SK-N-DZ (cell line): ENCODE results near the gene CCDC57. TPM values are rescaled to one million over a fixed set of nuclear protein-coding genes. Genes with fewer than 3 reads are reported as not detected.
"Not testable (repeated sequence)": the region's sequence is repeated elsewhere in the genome, so short reads cannot be mapped to it uniquely, and the experiment has no call there.

Source experiments
- DNase-seq: peaks from one replicate; pipeline ENCODE4 v3.0.0-alpha.2; 2015; ENCODE audit warnings: low spot score
- polyA plus RNA-seq, 2 experiments: library from polyadenylated mRNA; depleted of rRNA; stranded (reverse); fragments of >200 nt; gene quantifications; 2 replicates each; pipeline ENCODE4 v1.2.3, GENCODE V29; 2014

Gene CCDC57, protein sequence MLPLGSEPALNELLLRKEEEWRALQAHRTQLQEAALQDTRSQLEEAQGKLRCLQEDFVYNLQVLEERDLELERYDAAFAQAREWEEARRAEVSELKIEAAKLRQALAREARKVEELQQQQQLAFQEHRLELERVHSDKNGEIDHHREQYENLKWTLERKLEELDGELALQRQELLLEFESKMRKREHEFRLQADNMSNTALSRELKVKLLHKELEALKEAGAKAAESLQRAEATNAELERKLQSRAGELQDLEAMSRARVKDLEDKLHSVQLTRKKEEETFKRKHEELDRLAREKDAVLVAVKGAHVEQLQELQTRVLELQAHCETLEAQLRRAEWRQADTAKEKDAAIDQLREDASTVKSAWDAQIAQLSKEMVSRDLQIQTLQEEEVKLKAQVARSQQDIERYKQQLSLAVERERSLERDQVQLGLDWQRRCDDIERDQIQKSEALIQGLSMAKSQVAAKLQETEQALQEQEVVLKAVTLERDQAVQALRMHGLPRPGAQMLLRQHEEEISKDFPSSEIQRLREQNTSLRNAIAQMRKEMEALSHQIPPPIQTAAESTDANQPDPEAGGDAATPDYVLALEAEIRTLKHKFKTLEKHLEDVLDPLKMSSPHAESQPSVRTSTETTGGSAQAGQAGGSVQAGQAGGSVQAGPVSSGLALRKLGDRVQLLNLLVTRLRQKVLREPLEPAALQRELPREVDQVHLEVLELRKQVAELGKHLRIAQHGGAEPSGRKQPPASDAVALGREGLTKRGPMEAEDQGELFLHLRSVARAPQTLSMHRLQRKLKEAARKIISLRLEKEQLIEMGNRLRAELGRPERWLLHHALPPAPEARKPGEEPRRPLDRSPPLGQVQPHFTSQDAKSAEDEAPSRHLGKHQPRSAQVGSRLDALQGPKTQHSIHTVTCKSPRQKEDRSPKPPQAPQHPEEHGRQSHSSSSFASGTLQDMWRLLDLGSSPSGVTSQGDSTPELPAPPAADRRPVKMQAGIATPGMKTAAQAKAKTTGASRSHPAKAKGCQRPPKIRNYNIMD
- 13.0 and 24.1 TPM in 2 replicates for polyA plus RNA-seq (2014; cell fraction: cytosol; rRNA removed)
- polyA plus RNA-seq (2014; cell fraction: nucleus; rRNA removed), result 39.5 and 75.5 TPM in 2 replicates

DNA sequence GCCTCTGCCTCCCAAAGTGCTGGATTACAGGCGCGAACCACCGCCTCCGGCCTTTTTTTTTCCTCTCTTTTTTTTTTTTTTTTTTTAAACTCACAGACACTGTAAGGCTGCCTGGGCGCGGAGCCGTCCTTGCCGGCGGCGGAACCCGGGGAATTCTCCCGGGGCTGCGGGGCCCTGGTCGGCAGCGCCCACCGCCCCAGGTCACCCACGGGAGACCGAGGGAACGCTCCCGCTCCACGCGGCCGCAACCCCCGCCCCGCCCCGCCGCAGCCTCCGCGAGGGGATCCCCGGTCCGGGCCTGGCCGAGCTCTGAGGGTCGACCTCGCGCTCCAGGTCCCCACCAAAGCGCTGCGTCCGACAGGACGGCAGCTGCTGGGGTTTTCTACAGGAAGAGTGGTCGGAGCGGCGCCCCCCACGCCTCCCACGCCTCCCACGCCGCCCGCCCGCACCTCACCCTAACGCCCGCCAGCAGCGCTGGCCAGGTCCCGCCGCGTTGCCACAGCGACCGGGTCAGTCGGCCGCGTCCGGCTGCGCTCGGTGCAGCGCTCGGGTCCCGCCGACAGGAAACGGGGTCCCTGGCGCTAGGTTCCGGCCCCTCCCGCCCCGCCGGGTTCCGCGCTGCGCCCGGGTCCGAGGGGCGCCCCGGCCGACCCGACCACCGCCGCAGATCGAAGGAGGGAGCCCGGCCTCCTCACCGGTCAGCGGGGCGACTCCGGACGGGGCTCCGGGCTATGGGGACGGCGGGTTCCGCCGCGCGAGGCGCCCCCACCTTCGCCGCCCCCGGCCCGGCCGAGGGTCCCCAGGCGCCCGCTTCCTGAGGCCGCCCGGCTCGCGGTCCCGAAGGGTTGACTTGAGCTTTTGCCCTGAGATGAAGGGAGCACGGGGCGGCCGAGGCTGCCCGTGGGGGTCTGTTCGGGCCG lies at the start of gene CCDC57:
Gene CCDC57 (minus strand): TSS at position 512 of the 920 bp plus-strand sequence. CDS start 10,898 bp downstream, outside the sequence.
- peak; percentile 85 for DNase-seq

DNA sequence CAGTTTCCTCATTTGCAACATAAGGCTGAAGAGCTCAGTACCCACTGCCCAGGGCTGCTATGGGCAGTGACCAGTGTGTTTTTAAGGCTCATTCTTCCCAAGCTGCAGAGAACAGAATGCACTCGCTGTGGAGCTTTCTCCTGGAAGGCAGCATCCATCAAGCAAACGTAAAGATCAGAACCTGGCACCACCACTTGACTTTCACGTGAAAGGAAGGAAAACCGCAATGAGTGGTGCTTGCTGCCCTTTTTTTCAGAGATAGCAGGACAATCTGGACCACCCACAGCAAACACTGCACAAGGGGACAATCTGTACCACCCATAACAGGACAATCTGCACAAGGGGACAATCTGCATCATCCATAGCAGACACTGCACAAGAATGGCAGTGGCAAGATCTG lies 49.7 kb upstream of the CCDC57 start:
- DNase-seq, result no peak

DNA sequence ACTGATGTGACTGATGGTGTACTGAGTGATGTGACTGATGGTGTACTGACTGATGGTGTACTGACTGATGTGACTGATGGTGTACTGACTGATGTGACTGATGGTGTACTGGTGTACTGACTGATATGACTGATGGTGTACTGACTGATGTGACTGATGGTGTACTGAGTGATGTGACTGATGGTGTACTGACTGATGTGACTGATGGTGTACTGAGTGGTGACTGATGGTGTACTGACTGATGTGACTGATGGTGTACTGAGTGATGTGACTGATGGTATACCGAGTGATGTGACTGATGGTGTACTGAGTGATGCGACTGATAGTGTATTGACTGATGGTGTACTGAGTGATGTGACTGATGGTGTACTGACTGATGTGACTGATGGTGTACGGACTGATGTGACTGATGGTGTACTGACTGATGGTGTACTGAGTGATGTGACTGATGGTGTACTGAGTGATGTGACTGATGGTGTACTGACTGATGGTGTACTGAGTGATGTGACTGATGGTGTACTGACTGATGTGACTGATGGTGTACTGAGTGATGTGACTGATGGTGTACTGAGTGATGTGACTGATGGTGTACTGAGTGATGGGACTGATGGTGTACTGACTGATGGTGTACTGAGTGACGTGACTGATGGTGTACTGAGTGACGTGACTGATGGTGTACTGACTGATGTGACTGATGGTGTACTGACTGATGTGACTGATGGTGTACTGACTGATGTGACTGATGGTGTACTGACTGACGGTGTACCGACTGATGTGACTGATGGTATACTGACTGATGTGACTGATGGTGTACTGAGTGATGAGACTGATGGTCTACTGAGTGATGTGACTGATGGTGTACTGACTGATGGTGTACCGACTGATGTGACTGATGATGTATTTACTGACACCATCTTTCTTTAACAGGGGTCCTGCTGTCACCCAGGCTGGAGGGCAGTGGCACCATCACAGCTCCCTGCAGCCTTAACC lies 47.6 kb upstream of the CCDC57 start:
- not testable (repeated sequence) for DNase-seq

DNA sequence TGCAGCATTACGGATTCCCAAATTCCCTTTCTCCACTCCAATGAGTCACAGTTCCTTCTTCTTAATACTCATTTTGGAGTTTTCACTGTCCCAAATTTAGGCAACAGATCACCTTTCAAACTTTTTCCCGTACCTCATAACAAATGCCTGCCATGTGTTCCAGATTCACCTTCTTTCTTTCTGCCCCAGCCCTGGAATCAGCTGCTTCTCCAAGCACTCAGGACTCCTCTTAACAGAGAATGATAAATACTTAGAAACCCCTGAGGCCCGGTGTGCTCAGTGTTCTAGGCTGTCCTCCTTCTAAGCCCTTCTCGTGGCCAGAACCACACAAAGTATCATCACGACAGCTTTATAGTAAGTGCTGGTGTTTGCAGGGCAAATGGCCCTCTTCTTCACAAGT lies 45.9 kb upstream of the CCDC57 start:
- DNase-seq, result no peak

DNA sequence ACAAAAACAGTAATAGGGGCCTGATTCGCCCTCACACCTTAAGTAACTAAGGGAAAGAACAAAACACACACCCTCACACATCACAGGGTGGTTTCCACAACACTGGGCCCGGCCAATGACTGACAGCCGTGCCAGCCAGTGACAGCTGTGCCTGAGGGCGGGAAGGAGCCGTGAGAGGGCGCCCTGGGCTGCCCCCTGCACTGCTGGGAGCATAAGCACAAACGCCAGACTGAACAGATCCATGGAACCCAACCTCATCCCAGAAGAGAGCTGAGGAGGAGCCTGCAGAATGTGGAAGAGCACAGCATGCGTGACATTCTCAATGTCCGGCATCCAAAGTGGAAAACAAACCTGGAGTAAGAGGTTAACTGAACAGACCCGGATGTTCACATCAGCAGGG lies 44.8 kb upstream of the CCDC57 start:
- DNase-seq, result no peak

DNA sequence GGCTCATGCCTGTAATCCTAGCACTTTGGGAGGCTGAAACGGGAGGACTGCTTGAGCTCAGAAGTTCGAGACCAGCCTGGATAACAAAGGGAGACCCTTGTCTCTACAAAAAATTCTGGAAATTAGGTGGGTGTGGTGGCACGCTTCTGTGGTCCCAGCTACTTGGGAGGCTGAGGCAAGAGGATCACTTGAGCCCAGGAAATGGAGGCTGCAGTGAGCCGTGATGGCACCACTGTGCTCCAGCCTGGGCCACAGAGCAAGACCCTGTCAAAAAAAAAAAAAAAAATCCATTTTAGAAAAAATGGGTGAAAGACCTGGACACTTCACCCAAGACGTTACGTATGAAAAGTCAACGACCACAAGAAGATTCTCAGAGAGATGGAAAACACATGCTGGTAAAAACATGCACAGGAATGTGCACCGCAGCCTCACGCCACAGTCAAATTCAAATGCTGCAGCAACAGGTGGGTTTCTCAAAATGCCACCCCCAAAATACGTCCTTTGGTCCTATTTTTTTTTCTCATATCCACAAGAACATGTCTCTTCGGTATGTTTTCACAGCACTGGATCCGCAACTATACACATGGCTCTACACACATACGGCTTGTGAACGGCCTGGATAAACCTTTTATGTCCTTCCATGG lies 43.7 kb upstream of the CCDC57 start:
- DNase-seq, result no peak

DNA sequence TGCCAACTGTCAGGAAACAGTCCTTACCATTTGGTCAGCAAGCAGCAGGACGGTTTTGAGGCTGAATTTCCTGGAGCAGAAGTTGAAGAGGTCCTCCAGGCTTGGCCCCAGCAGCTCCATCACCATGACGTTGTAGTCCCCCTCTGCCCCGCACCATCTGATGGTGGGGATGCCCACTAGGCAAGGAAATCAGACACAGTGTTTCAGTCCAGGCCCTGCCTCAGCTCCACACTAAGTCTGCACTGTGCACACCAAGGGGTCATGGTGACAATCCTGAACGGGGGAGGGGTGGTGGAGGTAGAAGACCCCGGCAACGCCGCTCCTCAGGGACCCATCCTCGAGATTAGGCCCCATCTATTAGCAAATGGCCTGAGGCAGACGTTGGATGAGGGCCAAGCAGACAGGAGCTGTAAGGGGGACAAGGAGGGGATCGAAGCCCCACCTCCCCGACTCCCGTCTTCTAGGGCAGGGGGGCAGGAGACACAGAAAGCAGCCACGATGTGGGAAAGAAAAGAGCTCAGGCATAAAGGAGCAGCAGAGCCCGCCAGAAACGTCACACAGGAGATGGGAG lies 42.8 kb upstream of the CCDC57 start:
- no peak for DNase-seq

DNA sequence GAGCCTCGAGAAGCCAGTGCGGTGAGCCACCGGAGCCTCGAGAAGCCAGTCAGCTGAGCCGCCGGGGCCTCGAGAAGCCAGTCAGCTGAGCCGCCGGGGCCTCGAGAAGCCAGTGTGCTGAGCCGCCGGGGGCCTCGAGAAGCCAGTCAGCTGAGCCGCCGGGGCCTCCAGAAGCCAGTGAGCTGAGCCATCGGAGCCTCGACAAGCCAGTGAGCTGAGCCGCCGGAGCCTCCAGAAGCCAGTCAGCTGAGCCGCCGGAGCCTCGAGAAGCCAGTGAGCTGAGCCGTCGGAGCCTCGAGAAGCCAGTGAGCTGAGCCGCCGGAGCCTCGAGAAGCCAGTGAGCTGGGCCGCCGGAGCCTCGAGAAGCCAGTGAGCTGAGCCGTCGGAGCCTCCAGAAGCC lies 42.1 kb upstream of the CCDC57 start:
- DNase-seq, result not testable (repeated sequence)

DNA sequence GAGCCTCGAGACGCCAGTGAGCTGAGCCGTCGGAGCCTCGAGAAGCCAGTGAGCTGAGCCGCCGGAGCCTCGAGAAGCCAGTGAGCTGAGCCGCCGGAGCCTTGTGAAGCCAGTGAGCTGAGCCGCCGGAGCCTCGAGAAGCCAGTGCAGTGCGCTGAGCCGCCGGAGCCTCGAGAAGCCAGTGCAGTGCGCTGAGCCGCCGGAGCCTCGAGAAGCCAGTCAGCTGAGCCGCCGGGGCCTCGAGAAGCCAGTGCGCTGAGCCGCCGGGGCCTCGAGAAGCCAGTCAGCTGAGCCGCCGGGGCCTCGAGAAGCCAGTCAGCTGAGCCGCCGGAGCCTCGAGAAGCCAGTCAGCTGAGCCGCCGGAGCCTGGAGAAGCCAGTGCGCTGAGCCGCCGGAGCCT lies 41.5 kb upstream of the CCDC57 start:
- not testable (repeated sequence) for DNase-seq

DNA sequence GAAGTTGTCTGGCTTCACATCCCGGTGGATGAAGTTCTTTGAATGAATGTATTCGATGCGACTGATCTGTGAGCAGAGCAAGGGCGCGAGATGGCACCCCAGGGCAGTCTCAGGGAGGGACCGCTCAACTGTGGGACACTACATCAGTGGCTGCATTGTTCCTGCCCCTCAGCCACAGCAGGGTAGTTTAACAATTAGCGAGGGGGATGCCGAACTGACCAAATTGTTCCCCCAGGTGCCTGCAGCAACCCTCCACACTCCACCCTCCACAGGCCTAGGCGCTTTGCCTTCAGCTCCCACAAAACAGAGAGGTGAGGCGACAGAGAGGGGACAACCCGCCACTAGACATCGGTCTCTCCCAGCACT lies 40.5 kb upstream of the CCDC57 start:
- no peak for DNase-seq

DNA sequence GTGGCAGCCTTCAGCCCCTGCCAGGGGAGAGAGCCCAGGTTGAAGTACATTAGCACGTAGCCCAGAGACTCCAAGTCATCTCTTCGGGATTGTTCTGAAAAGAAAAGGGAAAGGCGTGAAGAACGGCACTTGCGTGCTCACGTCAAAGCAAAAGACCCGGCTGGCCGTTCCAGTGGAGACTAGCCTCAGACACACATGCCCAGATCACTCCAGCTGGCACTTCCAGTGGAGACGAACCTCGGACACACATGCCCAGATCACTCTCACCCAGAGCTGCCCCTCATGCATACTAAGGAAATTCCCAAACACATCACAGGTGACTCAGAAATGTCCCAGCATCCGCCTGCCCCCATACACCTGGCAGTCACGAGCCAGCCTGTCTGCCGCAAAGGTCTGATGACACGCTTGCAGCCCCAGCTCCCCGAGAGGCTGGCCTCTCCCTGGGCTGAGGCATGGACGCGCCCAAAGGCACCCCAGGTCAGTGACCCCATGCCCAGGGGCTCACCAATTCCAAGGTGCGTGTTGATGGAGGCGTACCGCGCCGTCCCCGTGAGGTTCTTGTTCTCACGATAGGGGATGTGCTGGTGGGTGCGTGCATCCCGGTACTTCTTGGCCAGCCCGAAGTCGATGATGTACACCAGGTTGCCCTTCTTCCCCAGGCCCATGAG lies 40.0 kb upstream of the CCDC57 start:
- DNase-seq, result no peak

DNA sequence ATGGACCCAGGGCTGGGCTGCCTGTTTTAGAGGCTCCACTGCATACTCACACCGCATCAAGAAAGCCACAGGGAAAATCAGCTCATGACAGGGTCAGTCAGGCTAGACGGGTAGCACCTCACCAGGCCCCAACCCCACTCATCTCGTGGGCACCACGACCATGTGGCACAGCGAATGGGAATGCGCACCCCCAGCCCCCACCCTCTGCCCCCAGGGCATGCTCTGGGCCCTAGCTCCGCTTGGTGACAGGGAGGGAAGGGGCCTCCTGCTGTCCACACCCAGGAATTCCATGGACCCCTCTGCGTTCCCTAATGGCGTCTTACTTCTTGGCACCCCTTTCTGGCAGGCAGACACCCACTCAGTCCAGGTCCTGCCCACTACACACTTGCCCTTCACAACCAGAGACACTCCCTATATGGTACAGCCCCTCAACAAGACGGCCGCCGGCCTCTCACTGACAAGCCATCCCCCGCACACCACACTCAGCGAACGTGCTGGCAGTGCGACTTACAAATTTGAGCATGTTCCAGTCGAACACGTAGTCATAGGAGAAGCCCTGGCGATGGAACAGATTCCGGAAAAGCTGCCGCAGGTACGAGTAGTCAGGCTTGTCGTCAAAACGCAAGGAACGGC lies 38.3 kb upstream of the CCDC57 start:
- no peak for DNase-seq

DNA sequence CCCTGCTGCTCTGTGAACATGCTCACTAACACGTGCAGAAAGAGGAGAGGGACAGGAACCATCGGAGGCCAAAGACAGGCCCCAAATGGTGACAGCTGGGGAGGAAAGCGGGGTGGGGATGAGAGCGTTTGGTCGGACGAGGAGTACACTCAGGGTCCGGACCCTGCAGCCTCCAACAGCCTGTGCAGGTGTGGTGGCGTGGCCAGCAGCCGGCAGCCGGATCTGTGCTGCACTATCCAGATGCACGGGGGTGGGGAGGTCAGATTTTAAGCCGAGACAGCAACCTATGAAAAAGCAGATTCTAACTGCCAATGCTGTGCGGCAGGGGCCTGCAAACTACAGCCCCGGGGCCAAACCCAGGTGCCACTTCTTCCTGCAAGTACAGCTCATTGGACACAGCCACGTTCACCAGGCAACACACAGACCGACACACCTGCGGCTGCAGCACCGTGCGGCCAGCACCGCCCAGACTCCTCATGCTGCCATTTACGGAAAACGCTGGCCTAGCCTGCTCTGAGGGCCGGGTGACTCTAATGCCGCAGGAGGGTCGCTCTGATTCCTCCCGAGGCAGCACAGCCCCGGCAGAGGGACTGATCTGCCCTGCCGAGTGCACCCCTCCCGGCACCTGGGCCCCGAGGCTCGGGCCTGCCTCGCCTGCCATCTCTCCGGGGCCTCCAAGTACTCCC lies 37.4 kb upstream of the CCDC57 start:
- no peak for DNase-seq

DNA sequence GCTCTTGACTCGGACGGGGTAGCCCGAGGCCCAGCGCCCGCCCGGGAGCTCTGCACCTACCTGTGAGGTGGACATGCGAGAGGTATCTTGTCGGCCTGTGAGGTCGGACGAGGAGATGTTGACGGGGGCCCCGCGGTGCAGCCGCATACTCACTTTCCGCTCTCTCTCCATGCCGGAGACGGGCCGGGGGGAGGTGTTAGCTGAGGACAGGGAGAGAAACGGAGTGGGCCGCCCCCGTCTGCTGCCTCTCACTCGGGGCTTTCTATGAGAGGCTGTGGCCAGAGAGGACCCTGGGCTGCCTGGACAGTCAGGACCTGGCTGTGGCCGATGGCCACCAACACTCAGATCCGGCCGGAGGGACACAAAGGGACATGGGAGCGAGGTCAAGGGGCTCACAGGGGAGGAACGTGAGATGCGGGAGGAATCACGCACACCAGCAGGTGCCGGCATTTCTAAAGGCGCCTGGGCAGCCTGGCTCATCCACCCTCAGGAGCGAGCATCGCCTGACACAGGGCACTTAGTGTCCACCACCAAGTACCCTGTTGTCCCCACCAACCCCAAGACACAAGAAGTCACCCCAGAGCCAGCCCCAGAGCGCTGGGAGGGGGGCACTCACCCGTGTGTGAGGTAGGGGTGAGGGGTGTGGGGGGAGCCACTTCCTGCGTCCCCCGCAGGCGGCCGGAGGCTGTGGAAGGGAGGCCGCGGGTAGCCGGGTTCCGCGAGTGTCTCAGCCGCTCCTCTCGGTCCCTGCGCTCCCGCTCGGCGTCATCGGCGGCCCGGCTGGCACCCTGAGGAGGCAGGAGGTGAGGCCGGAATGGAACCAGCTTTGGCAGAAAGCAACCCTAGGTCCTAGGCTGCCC lies 36.4 kb upstream of the CCDC57 start:
- DNase-seq, result no peak

DNA sequence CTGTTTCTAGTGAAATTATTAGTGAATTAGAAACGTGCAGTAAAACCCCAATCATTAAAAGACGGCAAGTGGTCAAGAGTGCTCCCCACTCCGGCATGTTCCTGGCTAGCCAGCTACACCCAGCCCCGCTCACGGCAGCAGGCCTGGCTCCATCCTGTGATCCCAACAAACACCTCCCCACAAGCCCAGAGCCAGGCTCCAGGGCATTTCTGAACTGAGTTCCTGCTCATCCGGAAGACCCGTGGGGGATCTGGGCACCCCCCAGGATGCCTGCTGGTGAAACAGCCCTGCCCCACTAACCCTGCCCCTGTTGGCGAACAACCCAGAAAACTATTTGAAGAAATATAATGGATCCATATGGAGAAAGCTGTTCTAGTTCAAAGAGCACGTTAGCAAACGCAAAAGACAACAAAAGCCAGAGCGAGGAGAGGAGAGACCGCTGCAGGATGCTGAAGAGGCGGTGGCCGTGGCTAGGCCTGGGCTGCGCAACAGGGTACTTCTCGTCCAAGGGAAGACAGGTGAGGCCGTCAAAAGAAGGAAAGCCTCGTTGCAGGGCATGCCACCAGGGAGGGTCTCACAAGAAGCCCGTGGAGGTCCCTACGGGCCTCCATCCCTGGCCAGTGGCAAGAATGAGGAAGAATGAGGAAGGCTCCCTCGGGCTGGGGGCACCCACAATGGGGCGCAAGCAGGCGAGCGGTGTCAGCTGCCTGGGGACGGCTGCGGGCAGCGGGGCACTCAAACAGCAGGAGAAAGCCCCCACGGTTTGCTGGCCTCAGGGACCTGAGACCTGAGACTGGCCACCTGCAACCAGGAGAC lies 35.4 kb upstream of the CCDC57 start:
- DNase-seq, result no peak
